ENCODE results near the gene SLC35G3.
"Not testable (repeated sequence)": the region's sequence is repeated elsewhere in the genome, so short reads cannot be mapped to it uniquely, and the experiment has no call there.

SLC35G3 gene

GRCh38 chr17:35202582-35202981 lies 8.4 kb upstream of the SLC35G3 start:
- not testable (repeated sequence) for DNase-seq

- DNase-seq: not testable (repeated sequence)
Observed at GRCh38 chr17:35195062-35195461, 869 bp upstream of the SLC35G3 start.

GRCh38 chr17:35192708-35193107 lies 1.5 kb downstream of the SLC35G3 start:
- DNase-seq: no peak

- DNase-seq: no peak
Observed at GRCh38 chr17:35191001-35191695, 3.0 kb downstream of the SLC35G3 start.

GRCh38 chr17:35189291-35189690 lies 4.9 kb downstream of the SLC35G3 start:
- DNase-seq: no peak

GRCh38 chr17:35188111-35188510 lies 6.1 kb downstream of the SLC35G3 start:
- DNase-seq: no peak

- no peak for DNase-seq
Observed at GRCh38 chr17:35187481-35187880, 6.7 kb downstream of the SLC35G3 start.

- DNase-seq: no peak
Observed at GRCh38 chr17:35185849-35186248, 8.3 kb downstream of the SLC35G3 start.

GRCh38 chr17:35184274-35184673 lies 9.9 kb downstream of the SLC35G3 start:
- DNase-seq: no peak

- no peak for DNase-seq
Observed at GRCh38 chr17:35183332-35183731, 10.9 kb downstream of the SLC35G3 start.

GRCh38 chr17:35179379-35179778 lies 14.8 kb downstream of the SLC35G3 start:
- DNase-seq: not testable (repeated sequence)

- DNase-seq: no peak
Observed at GRCh38 chr17:35176897-35177296, 17.3 kb downstream of the SLC35G3 start.

- no peak for DNase-seq
Observed at GRCh38 chr17:35175638-35176415, 18.4 kb downstream of the SLC35G3 start.

GRCh38 chr17:35174835-35175334 lies 19.3 kb downstream of the SLC35G3 start:
- DNase-seq: no peak

GRCh38 chr17:35172321-35172720 lies 21.9 kb downstream of the SLC35G3 start:
- not testable (repeated sequence) for DNase-seq

- DNase-seq: no peak
Observed at GRCh38 chr17:35171834-35172233, 22.4 kb downstream of the SLC35G3 start.

- no peak for DNase-seq
Observed at GRCh38 chr17:35170968-35171771, 23.0 kb downstream of the SLC35G3 start.

GRCh38 chr17:35169835-35170363 lies 24.3 kb downstream of the SLC35G3 start:
- no peak for DNase-seq

GRCh38 chr17:35167666-35168065 lies 26.5 kb downstream of the SLC35G3 start:
- no peak for DNase-seq

- DNase-seq: no peak
Observed at GRCh38 chr17:35167046-35167445, 27.1 kb downstream of the SLC35G3 start.

- no peak for DNase-seq
Observed at GRCh38 chr17:35166526-35166925, 27.7 kb downstream of the SLC35G3 start.

- no peak for DNase-seq
Observed at GRCh38 chr17:35164716-35165115, 29.5 kb downstream of the SLC35G3 start.

- DNase-seq: no peak
Observed at GRCh38 chr17:35163886-35164285, 30.3 kb downstream of the SLC35G3 start.

Measured in activated CD4-positive, alpha-beta T cell treated with anti-CD3 and anti-CD28 coated beads, Interleukin-2, amount 50 U/mL, for 1 hour (primary cell).